Limb (tissue), 2 donors: Measurements from ENCODE around the gene CIPC.

Experiments
- DNase-seq, 2 donors: peaks; one replicate each; pipeline ENCODE4 v3.0.0-alpha.2; 2016; ENCODE audit errors: extremely low spot score in 2 of 2

Gene CIPC, protein sequence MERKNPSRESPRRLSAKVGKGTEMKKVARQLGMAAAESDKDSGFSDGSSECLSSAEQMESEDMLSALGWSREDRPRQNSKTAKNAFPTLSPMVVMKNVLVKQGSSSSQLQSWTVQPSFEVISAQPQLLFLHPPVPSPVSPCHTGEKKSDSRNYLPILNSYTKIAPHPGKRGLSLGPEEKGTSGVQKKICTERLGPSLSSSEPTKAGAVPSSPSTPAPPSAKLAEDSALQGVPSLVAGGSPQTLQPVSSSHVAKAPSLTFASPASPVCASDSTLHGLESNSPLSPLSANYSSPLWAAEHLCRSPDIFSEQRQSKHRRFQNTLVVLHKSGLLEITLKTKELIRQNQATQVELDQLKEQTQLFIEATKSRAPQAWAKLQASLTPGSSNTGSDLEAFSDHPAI

DNA sequence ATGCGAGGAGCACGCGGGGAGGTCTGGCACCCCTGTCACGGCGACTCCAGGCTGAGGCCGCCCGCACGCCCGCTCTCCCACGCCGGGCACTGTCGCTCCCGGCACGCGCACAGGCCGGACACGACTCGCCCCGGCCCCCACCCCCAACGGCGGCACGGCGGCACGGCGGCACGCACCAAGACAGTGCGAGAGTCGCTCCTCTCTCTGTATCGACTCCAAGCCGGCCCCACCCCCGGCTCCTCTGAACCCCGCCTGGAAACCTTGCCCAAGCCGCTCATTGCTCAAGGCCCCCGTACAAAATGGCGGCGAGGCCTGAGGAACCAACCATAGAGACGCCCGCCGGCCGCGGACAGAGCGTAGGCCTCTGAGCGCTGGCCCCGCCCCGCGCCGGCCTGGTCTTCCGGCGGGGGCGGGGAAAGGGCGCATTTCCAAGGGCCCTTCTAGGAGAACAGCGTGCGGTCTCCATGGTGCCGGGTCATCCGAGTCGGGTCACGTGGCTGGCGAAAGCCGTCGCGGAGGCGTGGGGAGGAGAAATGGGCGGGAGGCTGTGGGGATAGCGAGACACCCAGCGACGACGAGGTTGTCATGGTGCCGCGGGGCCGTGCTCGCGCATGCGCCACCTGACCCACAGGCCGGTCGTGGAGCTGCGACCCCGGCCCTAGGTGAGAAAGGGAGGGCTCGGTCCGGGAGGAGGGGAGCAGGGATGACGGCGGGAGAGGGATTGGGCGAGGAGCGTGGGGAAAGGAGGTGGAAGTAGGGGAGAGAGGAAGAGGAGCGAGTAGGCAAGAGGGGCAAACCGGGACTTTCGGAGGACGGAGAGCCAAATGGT lies at the start of gene CIPC:
Gene CIPC, plus strand, starts transcription at position 559 of the 829 bp plus-strand sequence. CDS start 7,451 bp downstream, outside the sequence.
- DNase-seq: peak; percentile 99

DNA sequence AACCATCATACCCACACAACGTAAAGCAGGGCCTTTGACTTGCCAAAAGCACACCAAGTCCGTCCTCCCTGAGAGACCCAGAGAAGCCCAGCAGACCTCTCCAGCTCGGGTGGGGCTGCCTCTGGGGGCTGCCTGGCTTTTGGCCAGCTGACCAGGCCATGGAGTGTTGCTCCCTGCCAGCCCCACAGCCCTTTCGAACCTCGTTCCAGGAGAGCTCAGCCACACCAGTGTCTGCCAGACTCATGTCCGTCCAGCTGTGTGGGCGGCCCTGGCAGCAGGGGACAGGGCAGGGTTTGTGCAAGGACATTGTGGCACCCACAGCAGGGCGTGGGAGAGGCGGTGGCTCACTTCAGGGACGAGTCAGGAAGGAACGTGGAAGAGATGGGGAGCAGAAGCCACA lies 46.9 kb upstream of the CIPC start:
- DNase-seq: no peak

DNA sequence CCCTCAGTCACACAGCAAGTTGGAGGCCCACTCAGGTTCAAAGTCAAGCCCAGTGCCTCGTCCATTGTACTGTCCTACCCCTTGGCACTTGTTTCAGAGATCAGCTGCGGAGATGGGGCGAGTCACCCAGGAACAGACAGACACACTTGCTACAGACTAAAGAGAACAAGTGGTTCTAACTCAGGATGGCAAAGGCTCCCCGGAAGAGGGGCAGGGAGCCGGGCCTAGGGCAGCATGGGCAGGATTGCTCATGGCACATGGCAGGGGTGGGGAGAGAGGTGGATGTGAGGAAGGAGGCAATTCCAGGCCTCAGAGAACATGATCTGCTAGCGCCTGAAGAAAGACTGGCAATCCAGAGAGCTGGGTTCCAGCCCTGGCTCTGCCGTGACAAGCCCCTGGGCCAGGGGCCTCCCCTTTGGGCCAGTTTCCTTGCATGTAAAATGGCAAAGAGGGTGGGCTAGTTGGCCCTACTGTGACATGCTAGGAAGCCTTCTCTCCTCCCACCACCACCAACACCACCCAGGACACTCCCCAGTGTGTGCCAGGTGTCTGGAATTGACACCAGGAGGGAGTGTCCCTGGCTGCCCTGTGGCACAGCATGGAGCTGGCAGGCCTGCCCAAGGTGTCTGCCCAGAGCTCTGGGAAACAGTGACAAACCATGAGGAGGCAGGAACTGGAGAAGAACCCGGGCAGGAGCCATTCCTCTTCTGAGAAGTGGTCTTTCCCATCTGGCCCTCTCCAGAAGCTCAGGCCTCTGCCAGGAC lies 45.6 kb upstream of the CIPC start:
- DNase-seq: no peak

DNA sequence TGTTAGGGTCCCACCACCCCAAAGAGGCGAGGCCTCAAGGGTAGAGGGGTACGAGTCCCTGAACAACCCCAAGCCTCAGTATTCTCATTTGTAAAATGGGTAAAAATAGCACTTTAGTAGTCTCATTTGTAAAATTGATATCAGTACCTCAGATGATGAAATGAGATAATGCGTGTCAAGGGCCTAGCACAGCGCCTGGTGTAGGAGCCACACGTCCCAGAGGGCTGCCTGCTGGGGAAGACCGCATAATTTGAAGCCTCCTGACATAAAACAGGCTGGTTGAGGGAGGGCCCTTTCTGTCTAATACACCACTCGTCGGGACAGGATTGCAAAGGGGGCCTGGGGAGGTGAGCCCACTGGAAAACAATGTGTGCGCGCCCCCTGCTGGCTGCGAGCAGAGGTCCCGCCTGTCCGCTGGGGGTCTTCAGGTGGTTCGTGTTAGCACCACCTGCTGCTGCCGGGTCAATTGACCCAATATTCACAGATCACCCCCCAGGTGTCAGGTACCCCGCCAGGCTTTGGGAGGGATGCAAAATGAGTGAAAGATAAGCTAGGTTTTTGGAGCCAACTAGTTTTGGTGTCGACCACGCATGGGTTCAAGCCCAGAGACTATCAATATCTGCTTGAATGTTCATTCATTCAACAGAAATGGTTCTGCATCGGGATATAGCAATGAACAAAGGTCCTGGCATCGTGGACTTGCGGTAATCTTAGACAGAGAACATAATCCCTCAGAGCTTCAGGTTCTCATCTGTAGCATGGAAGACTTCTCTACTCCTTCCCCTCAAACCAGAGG lies 44.8 kb upstream of the CIPC start:
- peak; percentile 81 to 90 for DNase-seq

DNA sequence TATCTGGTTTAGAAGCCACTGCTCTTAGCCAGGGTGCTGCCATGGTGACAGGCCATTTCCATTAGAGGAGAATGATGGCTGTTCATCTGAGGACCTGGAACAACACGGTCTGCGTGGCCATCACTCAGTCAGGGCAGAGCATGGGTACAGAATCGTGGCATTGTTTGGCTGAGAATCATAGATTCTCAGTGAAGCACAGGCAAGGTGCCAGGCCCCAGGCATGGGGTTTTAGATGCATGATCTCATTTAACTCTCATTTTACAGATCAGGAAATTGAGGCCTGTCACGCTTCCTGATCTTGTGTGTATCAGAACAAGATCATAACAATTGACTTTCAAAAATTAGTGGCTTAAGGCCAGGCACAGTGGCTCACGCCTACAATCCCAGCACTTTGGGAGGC lies 42.8 kb upstream of the CIPC start:
- no peak for DNase-seq

DNA sequence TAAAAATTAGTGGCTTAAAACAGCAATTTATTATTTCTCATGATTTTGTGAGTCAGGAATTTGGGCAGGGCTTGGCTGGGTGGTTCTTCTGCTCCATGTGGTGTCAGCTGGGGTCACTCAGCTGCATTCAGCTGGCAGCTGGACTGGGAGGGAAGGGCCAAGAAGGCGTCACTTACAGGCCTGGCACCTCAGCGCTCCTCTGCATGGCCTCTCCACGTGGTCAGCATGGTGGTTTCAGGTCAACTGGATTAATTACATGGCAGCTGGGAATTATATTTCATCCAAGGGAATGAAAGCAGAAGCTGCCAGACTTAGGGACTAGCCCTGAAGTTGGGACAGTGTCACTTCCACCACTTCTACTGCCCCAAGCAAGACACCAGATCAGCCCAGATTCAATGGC lies 42.1 kb upstream of the CIPC start:
- DNase-seq: no peak

DNA sequence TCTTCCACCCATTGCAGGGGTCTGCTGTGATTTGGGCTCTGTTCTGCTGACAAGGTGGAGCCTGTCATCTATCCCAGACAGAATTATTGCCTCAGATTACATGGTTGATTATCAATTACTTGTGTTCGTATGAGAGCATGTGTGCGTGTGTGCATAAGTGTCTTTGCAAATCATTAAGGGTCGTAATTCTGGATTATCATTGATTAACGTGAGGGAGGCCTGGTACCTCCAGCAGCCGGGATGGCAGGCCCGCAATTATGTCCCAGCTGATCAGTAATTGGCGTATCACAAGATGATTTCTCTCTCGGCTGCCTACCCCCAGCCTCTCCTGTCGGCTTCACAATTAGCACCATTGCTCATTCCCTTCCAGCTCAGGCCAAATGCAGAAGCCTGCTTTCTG lies 39.9 kb upstream of the CIPC start:
- no peak for DNase-seq

DNA sequence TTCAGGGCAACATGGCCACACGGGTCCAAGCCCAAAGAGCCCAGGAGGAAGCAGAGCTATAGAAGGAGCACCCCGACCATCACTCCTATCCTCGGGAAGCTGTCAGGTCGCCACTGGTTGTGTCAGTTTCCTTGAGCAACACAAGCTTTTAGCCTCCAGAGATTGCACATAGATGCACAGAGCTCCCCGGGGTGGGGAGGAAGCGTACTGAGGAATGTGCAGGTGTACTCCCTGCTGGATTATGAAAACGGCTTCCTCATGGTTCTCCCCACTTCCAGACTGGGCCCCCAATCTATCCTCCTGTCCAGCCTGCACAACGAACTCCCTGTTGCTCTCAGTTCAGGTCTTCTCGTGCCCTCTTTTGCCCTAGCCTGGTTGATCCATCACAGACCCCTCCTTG lies 39.3 kb upstream of the CIPC start:
- DNase-seq: no peak

DNA sequence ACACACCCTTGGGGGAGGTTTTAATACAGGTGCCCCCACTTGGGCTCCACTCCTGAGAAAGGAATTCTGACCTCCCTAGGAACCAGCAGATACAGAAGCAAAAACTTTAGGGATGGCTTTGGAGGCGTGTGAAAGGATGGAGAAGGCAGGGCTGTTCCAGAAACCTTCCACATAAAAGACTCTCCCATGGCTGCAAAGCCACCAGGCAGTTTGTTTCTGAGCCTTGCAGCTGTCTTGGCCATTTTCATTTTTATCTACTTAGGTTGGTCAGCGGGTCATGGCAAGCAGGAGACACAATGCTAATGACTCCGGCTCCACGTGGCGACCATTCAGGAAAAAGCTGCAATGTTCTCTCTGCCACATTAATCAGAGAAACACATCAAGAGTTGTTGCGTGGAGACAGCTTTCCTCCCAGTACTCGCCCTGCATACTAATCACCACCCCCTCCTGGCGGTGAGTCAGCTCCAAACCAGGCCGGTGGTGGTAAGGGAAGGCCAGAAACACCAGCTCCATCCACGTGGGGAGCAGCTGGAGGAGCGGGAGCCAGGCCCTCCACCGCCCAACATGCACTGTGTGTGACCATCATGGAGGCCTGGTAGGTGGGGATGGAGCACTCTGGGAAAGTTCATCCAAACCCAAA lies 38.7 kb upstream of the CIPC start:
- DNase-seq: peak in 1 of 2 donors; percentile 74

DNA sequence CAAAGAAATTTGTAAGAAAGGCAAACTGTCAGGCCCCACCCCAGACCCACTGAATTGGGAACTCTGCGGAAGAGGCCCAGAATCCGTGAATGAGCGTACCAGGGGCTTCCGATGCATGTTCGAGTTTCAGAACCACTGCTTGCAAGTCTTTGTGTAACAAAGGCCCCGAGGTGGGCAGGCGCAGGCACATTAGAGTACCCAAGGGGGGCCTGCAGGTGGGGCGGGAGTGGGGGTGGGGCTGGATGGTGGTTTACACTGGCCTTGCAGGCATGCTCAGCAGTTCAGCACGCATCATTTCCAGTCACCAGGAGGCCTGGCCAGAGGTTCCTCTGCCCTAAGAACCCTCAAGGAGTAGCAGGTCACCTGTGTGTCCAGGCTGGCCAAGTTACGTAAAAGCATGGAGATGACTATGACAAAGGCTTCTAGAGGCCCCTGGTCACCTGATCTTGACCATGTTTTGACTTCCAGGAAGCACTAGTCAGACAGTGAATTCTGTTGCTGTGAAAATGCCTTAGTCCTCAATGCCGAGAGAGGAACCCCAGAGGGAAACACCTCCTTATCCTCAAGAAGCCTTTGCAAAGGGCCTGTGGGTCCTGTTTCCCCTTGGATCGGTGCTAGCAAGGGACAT lies 36.3 kb upstream of the CIPC start:
- DNase-seq: no peak

DNA sequence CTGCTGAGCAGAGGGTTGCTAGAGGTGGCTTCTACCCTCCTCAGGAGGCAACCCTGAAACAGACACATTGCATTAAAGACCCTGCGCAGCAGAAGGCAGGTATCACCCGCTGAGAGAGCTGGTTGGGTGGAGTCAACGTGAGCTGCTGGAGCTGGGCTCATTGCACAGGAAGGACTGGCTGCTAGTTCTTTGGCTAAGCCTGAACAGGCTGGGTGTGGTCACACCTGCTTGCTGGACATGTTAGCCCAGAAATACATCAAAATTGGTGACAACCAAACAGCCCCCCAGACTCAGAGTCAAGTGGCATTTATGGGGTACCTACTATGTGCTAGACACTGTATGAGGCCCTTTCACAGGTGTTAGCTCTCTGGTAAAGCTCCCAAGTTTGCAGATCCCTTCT lies 35.8 kb upstream of the CIPC start:
- no peak for DNase-seq

DNA sequence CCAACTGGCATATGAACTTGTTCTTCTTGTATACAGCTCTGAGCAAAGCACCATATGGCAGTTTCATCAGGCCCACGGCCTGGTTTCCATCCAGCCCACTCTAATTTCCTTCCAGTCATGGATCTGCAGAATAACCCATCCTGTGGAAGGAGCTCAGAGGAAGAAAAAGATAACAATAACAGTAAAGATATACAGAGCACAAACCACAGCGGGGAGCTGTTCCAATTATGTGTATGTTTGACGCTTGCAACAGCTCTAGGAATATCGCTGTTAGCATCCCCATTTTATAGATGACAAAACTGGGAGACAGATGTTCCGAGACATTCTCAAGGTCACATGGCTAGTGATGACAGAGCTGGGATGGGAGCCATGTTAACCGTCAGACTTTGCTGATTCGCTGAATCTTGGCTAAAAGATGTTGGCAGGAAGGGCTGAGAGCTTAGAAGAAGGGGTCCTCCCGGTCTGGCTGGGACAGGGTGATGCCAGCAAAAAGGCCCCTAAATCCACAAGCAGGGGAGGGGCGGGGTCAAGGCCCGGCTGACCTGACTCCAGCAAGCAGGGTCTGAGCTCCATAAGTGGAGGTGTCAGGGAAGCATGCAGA lies 34.4 kb upstream of the CIPC start:
- DNase-seq: no peak

DNA sequence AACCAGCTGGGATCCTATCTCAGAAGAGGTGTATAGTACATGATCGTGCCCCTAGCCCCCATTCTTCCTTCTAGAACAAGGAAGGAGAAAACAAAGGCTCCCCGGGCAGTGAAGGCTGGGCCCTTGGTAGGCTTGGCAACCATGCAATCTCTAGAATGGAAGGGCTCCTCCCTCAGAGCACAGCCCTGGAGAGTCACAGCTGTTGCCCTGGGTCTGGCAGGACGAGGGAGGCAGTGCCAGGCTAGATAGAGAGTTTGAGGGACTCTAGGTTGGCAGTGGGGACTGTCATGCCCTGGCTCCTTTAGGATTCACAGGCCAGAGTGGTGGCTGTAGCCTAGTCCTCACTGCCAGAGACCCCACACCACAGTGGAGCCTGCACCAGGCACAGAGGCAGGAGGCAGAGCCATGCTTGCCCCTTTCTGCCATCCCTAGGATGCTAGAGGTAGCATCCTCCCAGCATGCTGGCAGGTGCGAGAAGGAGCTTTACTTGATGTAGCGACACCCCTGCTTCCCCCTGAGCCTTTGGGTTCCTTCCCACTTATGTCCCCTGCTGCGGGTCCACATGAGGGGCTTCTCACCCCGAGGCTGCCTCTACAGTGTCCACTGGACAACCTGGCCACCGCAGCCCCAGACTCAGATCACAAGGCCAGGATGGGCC lies 33.4 kb upstream of the CIPC start:
- no peak for DNase-seq

DNA sequence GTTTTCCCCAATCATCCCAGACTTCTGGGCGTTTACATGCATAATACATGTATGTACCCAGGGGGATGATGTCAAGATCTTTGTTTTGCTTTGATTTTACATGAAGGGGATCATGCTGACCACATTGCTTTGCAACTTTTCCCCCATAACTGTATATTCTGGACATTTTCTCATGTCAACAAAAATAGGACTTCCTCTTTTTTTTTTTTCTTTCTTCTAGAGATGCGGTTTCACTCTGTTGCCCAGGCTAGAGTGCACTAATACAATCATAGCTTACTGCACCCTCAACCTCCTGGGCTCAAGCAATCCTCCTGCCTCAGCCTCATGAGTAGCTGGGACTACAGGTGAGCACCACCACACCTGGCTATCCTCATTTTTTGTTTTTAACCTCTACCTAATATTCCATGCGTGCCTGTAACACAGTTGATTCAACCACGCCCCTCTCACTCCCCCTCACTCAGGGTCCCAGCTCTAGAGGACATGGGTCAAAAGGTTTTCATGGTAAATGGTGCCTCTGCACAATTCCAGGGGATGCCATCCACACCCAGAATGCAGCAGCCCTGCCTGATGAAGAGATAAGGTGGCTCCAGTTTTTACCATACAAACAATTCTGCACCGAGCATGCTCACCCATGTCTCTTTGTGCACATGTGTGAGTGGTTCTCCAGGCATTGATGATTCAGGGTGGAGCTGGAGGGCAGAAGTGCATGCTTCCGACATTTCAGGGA lies 32.0 kb upstream of the CIPC start:
- DNase-seq: no peak

DNA sequence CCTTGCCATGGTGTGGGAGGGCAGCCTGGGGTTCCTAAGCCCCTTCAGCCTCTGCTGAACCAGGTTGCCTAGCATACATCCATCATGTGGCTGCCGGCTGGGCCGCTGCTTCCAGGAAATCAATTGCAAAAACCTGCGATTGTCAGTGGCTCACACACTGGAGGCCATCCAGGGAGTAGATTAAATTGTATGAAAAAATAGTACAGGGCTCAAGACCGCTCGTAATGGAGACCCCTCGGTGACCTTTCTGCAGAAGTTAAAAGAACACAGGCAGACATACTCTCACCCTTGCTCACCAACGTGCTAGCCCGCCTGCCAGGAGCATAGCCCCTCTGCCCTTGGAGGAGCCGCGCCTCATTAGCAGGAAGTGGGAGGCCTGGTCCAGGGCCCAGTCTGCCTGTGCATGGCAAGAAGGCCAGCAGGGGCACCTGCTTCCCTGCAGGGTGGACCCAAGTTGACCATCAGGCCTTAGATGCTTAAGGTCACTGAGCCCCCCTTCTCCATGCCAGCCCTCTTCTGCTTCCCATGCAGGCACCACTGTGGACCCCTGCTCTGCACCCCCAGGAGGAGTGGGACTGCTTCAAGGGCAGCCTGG lies 31.4 kb upstream of the CIPC start:
- DNase-seq: no peak

DNA sequence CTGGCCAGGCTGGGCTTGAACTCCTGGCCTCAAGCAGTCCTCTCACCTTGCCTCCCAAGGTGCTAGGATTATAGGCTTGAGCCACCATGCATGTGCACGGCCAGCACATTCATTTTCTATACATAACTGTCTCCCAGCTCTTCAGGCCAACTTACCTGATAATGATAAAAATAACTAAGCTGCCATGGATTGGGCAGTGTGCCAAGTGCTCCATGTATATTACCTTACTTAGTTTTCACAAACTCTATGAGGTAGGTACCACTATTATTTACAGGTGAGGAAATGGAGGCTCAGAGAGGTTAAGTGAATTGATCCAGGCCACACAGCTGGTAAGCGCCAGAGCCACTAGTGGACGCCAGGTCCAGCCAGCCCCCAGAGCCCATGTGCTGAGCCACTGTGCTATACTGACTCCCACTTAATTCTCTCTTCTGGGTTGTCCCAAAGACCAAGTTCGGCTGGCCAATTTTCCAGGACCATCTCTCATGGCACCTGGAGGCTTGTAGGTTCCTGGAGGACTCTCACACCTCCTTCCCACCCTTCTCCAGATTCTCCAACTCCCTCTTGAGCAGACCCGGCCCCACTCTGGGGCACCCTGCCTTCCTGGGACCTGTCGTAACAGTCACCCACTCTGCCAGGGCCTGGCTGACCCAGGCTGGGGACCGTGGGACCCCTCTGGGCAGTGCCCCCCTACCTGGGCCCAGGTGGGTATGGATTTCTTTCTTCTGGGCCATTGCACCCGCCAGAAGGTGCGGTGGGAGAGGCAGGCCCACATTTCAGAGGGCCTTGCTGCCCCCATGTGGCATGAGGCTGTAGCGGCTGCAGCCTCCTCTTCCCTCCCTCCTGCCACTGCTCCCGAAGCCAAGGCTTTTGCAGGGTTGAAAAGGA lies 30.2 kb upstream of the CIPC start:
- DNase-seq: peak; percentile 78 to 88

DNA sequence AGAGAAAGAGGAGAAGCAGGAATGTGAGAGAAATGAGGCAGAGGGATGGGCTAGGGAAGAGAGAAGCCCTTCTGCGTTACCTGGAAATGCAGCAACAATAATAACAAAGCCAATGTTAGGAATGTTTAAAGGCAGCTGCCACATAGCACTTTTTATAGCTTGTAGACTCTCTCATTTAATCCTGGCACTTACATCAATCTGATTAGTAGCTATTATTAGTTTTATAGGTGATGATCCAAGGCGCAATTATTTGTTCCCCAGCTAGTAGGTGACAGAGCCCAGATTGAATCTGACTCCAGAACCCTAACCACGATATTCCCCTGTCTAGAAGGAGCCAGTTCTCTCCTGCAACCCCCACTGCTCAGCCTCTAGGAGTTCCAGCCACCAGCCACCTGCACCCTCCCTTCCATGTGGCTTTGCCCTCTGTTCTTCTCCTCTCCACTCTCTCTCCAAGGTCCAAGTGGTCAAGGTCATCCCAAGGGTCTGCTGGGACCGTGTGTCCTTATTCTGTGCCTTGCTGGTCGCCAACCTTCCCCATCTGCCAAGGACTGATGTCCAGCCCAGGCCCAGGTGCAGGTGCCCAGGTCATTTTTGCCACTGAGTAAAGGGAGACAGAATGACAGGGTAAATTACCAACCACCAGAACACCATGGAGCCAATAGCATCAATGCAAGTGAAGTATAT lies 29.4 kb upstream of the CIPC start:
- DNase-seq: no peak
